A673 (cell line): Measurements from ENCODE around the gene ADAMTS19. TPM values are rescaled to one million over a fixed set of nuclear protein-coding genes. Genes with fewer than 3 reads are reported as not detected.

Source experiments
- BruUV-seq: library from RNA; stranded (reverse); fragments of 400-500 nt; replicated peaks from 2 replicates; lab custom pipeline; 2021; lab: Mats Ljungman, UMichigan
- CTCF ChIA-PET: fragments of 300-600 bp; sonication (Branson Sonifier 250); formaldehyde crosslinking; loops from one replicate; lab custom pipeline; 2022; ENCODE audit warnings: antibody characterized with exemption; lab: Charles Lee
- POLR2A ChIA-PET: fragments of 300-600 bp; sonication (Branson Sonifier 250); formaldehyde crosslinking; loops from one replicate; lab custom pipeline; 2022; ENCODE audit warnings: antibody characterized with exemption; ENCODE audit not compliant: low non-redundant PET; lab: Charles Lee
- DNase-seq: peaks from one replicate; pipeline ENCODE4 v3.0.0-alpha.2; 2015; ENCODE audit warnings: low spot score
- H3K27ac ChIP-seq: fragments of 200-600 bp; sonication (generic); 2 replicates; pipeline ENCODE4 v1.5.1; 2016; ENCODE audit warnings: mixed run types, low read depth, mild to moderate bottlenecking, mixed read lengths, antibody characterized with exemption, low read length; ENCODE audit not compliant: poor library complexity, severe bottlenecking
- H3K27me3 ChIP-seq: fragments of 200-600 bp; sonication (generic); replicated peaks from 2 replicates; pipeline ENCODE4 v1.6.1; 2017; ENCODE audit warnings: mixed run types, low read depth, mild to moderate bottlenecking, mixed read lengths, antibody characterized with exemption, low read length; ENCODE audit not compliant: insufficient read depth, poor library complexity
- H3K36me3 ChIP-seq: fragments of 200-600 bp; sonication (generic); 2 replicates; pipeline ENCODE4 v1.6.1; 2016; ENCODE audit warnings: mixed run types, mild to moderate bottlenecking, mixed read lengths, antibody characterized with exemption, low read length; ENCODE audit not compliant: insufficient read depth, poor library complexity, severe bottlenecking
- H3K4me1 ChIP-seq: fragments of 200-600 bp; sonication (generic); 2 replicates; pipeline ENCODE4 v1.6.1; 2017; ENCODE audit warnings: mixed run types, mild to moderate bottlenecking, mixed read lengths, antibody characterized with exemption, low read length; ENCODE audit not compliant: insufficient read depth, poor library complexity, severe bottlenecking
- H3K4me3 ChIP-seq: fragments of 200-600 bp; sonication (generic); 2 replicates; pipeline ENCODE4 v1.5.1; 2016; ENCODE audit warnings: low read depth, mixed run types, mild to moderate bottlenecking, mixed read lengths, low read length; ENCODE audit not compliant: poor library complexity, severe bottlenecking
- H3K9me3 ChIP-seq: fragments of 200-600 bp; sonication (generic); 2 replicates; pipeline ENCODE4 v1.6.1; 2016; ENCODE audit warnings: mixed run types, low read depth, mild to moderate bottlenecking, mixed read lengths, antibody characterized with exemption, low read length; ENCODE audit not compliant: poor library complexity, severe bottlenecking
- EZH2 ChIP-seq: fragments of 200-600 bp; sonication (generic); IDR thresholded peaks from 2 replicates; pipeline ENCODE4 v1.6.1; 2017; ENCODE audit warnings: borderline replicate concordance, low read depth, mild to moderate bottlenecking, mixed read lengths, antibody characterized with exemption, low read length; ENCODE audit not compliant: poor library complexity, severe bottlenecking
- intact Hi-C: fragments of 100-400 bp; cut with micrococcal nuclease; formaldehyde crosslinking; loops from one replicate; pipeline ENCODE4 v1.10.0; 2022; ENCODE audit not compliant: unreplicated experiment
- total RNA-seq: library from RNA; stranded (reverse); gene quantifications from 2 replicates; pipeline ENCODE4 v1.2.3, GENCODE V29; 2021
- TF ChIP-seq, protein P1 (sequence below): fragments of 300-800, 200-600 bp; sonication (generic); conservative IDR thresholded peaks from 2 replicates; pipeline ENCODE4 v1.5.1; 2017; ENCODE audit warnings: low read depth, mild to moderate bottlenecking, antibody characterized with exemption, low read length, moderate library complexity, mixed read lengths

Gene ADAMTS19
- total RNA-seq, 1 experiment from 2014 or later = not detected

DNA sequence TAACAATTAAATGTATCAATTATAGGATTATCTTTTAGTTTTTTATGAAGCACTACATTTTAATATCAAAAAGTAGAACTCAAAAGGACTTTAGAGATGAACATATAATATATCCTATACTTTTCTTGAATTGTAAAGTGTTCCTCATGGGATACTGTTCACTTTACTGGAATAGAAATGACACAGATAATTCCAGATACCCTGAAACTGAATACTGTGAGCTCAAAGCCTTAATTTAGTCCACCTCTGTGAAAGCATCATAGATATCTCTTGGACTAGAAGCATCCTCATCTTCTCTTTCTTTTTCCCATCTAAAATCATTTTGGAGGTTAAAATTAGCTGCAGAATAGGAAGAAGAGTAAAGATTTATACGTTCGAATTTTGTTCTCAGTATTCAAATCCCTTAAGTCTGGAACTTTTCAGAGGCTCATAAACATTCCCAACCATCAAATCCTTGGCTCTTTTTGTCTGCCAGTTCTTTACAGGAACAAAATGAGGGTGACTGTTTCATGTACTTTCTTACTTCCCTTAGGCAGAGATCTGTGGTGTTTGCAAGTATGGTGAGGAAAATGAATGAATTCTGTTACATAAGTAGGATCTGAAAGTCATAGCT, 49.4 kb downstream of the ADAMTS19 start:
- H3K4me1 ChIP-seq = no peaks in the 10 kb centered on the region
- ChIA-PET CTCF (no interaction called here), POLR2A (interaction anchor here (0.6 kb wide), 1 partner anchor 342 kb away, joined by 3 read pairs; no protein-coding TSS in a partner anchor)
- no peaks in the 10 kb centered on the region for H3K9me3 ChIP-seq
- TF ChIP-seq EZH2 = no peak
- TF ChIP-seq, protein P1, sequence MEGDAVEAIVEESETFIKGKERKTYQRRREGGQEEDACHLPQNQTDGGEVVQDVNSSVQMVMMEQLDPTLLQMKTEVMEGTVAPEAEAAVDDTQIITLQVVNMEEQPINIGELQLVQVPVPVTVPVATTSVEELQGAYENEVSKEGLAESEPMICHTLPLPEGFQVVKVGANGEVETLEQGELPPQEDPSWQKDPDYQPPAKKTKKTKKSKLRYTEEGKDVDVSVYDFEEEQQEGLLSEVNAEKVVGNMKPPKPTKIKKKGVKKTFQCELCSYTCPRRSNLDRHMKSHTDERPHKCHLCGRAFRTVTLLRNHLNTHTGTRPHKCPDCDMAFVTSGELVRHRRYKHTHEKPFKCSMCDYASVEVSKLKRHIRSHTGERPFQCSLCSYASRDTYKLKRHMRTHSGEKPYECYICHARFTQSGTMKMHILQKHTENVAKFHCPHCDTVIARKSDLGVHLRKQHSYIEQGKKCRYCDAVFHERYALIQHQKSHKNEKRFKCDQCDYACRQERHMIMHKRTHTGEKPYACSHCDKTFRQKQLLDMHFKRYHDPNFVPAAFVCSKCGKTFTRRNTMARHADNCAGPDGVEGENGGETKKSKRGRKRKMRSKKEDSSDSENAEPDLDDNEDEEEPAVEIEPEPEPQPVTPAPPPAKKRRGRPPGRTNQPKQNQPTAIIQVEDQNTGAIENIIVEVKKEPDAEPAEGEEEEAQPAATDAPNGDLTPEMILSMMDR = no peak
- no peaks in the 10 kb centered on the region for H3K36me3 ChIP-seq
- no peak overlapping the region for H3K4me3 ChIP-seq
- DNase-seq = no peak
- intact Hi-C loops = no loop called here
- BruUV-seq = no TSS peak
- H3K27me3 ChIP-seq = peaks cover 3% of the 10 kb centered on the region
- H3K27ac ChIP-seq = no peak overlapping the region

DNA sequence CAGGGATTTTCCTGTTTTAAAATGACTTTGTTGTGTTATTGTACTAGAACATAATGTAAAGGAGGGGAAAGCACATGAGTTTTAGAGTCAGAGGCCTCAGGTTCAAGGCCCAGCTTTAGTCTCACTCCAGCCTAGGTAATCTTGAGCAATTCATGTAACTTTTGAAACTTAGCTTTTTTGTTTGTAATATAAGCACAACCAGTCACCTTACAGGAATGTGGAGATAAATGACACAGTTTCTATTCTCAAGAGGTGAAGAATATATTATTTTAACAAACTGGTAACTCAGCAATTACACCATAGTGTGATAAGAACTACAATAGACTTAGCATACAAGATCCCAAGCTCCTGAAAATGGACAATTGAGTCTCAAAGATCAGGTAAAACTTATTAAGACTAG, 51.2 kb downstream of the ADAMTS19 start:
- ChIA-PET POLR2A (no interaction called here), CTCF (no interaction called here)
- BruUV-seq = no TSS peak

DNA sequence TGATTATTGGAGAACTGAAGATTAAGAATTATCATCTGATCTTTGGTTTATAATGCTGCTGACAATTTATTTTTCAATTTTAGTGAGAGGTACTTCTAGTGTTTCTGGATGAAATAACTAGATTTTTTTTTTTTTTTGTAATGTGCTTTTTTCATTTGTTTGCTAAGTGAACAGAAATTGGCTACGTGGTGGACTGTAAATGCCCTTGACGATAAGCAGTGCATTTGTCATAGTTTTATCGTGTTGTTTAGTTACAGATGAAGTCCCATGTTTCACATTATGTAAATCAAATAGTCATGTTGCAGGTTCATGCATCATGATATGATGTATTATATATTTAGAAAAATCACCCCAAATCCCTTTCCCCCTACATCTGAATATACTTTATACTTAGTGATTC, 81.0 kb downstream of the ADAMTS19 start:
- no peak for TF ChIP-seq EZH2
- TF ChIP-seq, protein P1 = no peak
- no peak overlapping the region for H3K4me3 ChIP-seq
- H3K9me3 ChIP-seq = no peaks in the 10 kb centered on the region
- no peaks in the 10 kb centered on the region for H3K4me1 ChIP-seq
- POLR2A ChIA-PET = no interaction called here
- H3K27me3 ChIP-seq = no peaks in the 10 kb centered on the region
- CTCF ChIA-PET = no interaction called here
- intact Hi-C loops = loop anchor here (5.0 kb wide), 1 partner anchor 226 kb away; no protein-coding TSS in a partner anchor
- no peaks in the 10 kb centered on the region for H3K36me3 ChIP-seq
- no peak for DNase-seq
- no TSS peak for BruUV-seq
- no peak overlapping the region for H3K27ac ChIP-seq

More for the DNA sequence above, 51.2 kb downstream of the ADAMTS19 start:
- H3K4me3 ChIP-seq = no peak overlapping the region
- H3K9me3 ChIP-seq = no peaks in the 10 kb centered on the region
- TF ChIP-seq, protein P1 = no peak
- no peak for TF ChIP-seq EZH2
- H3K27me3 ChIP-seq = peaks cover 3% of the 10 kb centered on the region
- no peaks in the 10 kb centered on the region for H3K36me3 ChIP-seq
- no peak for DNase-seq
- H3K27ac ChIP-seq = no peak overlapping the region
- H3K4me1 ChIP-seq = no peaks in the 10 kb centered on the region
- intact Hi-C loops = no loop called here
